ENCODE results near the gene GRID1. TPM values are rescaled to one million over a fixed set of nuclear protein-coding genes. Genes with fewer than 3 reads are reported as not detected.
A peak's percentile ranks its signal among the peaks of the same experiment; 100 is the strongest.

The GRID1 gene
- total RNA-seq, 1 donor from 2014 or later, result 1.1 TPM

- no peak for TF ChIP-seq CTCF (conservative IDR thresholded peaks at IDR 0.05)
- peak; percentile 53 for DNase-seq (ENCODE audit: low read depth, low spot score)
- no peaks in the 10 kb centered on the region for H3K36me3 Mint-ChIP-seq (ENCODE audit: low read depth)
- no peak overlapping the region for H3K27ac Mint-ChIP-seq (ENCODE audit: unreplicated experiment)
- H3K4me1 Mint-ChIP-seq, result peaks cover 11% of the 10 kb centered on the region
- no peak overlapping the region for H3K4me3 Mint-ChIP-seq
- H3K9me3 Mint-ChIP-seq, result no peaks in the 10 kb centered on the region
- H3K27me3 Mint-ChIP-seq (ENCODE audit: low read depth), result peaks cover 42% of the 10 kb centered on the region
These were observed 59.8 kb downstream of the GRID1 start for GRCh38 chr10:86306628-86307278.

GRCh38 chr10:86305521-86305920 lies 61.1 kb downstream of the GRID1 start:
- H3K4me3 Mint-ChIP-seq, result no peak overlapping the region
- no peaks in the 10 kb centered on the region for H3K9me3 Mint-ChIP-seq
- DNase-seq (ENCODE audit: low read depth, low spot score), result no peak
- no peaks in the 10 kb centered on the region for H3K36me3 Mint-ChIP-seq (ENCODE audit: low read depth)
- no peak overlapping the region for H3K27ac Mint-ChIP-seq (ENCODE audit: unreplicated experiment)
- H3K27me3 Mint-ChIP-seq (ENCODE audit: low read depth), result peaks cover 42% of the 10 kb centered on the region
- TF ChIP-seq CTCF (conservative IDR thresholded peaks at IDR 0.05), result no peak
- H3K4me1 Mint-ChIP-seq, result peaks cover 11% of the 10 kb centered on the region

DNA sequence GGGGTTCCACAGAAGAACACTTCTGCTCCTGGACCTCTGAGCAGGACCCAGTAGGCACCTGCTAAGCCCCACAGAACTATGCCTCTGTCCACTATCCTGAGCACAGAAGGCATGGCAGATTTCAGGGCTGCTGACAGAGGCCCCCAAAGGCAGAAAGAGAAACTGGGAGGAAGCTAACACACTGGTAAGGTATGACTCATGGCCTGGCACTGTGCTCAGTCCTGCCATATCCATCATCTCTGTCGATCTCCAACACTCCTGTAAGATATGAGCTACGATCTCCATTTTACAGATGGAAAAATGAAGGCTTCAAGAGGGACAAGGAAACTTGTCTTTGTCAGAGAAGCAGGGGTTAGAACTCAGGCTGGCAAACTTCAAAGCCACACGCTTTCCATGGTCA lies 62.2 kb downstream of the GRID1 start:
- no peak for TF ChIP-seq CTCF (conservative IDR thresholded peaks at IDR 0.05)
- Mint-ChIP-seq H3K9me3 (no peaks in the 10 kb centered on the region), H3K36me3 (ENCODE audit: low read depth) (no peaks in the 10 kb centered on the region), H3K27ac (ENCODE audit: unreplicated experiment) (no peak overlapping the region), H3K27me3 (ENCODE audit: low read depth) (peaks cover 38% of the 10 kb centered on the region), H3K4me3 (no peak overlapping the region), H3K4me1 (peaks cover 5% of the 10 kb centered on the region)
- DNase-seq (ENCODE audit: low read depth, low spot score), result no peak

GRCh38 chr10:86303626-86304025 lies 63.0 kb downstream of the GRID1 start:
- Mint-ChIP-seq H3K36me3 (ENCODE audit: low read depth) (no peaks in the 10 kb centered on the region), H3K4me3 (no peak overlapping the region), H3K4me1 (no peaks in the 10 kb centered on the region), H3K9me3 (no peaks in the 10 kb centered on the region), H3K27me3 (ENCODE audit: low read depth) (peaks cover 37% of the 10 kb centered on the region), H3K27ac (ENCODE audit: unreplicated experiment) (no peak overlapping the region)
- no peak for DNase-seq (ENCODE audit: low read depth, low spot score)
- TF ChIP-seq CTCF (conservative IDR thresholded peaks at IDR 0.05), result no peak

GRCh38 chr10:86301971-86302370 lies 64.6 kb downstream of the GRID1 start:
- no peaks in the 10 kb centered on the region for H3K4me1 Mint-ChIP-seq
- H3K9me3 Mint-ChIP-seq, result no peaks in the 10 kb centered on the region
- H3K27me3 Mint-ChIP-seq (ENCODE audit: low read depth), result peaks cover 27% of the 10 kb centered on the region
- H3K27ac Mint-ChIP-seq (ENCODE audit: unreplicated experiment), result no peak overlapping the region
- DNase-seq (ENCODE audit: low read depth, low spot score), result no peak
- no peak overlapping the region for H3K4me3 Mint-ChIP-seq
- TF ChIP-seq CTCF (conservative IDR thresholded peaks at IDR 0.05), result no peak
- no peaks in the 10 kb centered on the region for H3K36me3 Mint-ChIP-seq (ENCODE audit: low read depth)

Data from neural crest cell (in vitro differentiated cells).